HG02840 (cell line): ENCODE results near the gene ISOC2.
"Not testable (repeated sequence)": the region's sequence is repeated elsewhere in the genome, so short reads cannot be mapped to it uniquely, and the experiment has no call there.

ENCODE experiments used
- ATAC-seq: cut with Tn5 transposase; IDR thresholded peaks from one replicate; pipeline ENCODE4 v1.9.1; 2021; ENCODE audit warnings: mild to moderate bottlenecking, moderate library complexity, moderate number of reproducible peaks; ENCODE audit not compliant: unreplicated experiment, low FRiP score

Gene ISOC2

DNA sequence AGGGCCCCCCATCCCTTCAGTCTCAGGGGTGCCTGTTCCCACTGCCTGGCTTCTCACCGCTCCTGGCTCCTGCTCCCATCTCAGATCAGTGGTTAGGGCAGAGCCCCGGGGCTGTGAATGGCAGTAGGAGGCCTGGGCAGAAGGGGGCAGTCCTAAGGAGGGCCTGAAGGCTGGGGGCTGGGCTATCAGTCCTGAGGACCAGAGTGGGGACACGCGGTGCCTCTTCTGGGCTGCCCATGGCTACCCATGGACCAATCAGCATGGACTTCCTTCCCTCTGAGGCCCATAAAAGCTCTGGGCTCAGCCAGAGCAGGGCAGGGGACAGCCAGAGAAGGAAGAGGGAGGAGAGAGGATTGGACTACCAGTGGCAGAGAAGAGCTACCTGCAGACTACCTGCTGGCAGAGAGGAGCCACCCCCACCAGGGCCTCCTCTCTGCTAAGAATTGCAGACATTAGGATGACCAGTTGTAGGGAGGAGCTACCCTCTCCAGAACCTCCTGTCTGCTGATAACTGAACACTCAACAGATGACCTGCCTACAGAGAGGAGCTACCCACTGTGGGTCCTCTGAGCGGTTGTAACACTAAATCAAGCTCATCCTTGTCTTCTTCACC, 41.7 kb downstream of the ISOC2 start:
- no peak for ATAC-seq

DNA sequence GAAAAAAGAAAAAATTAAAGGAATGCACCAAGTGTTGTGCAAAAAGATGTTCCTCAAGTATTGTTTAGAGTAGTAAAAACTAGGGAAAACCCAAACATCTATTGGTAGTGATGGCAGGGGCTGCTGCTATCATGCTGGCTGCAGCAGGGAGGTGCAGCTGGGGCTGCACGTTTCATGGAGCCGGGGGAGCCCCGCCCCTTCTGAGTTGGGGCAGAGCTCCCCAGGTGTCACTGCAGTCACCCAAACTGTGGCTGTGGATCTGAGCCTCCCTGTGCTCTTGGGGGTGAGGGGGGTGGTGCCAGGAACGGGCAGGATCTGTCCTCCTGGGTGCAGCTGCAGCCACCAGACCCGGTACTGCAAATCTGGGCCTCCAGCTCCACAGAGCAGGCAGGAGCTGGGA, 42.3 kb downstream of the ISOC2 start:
- ATAC-seq = no peak

DNA sequence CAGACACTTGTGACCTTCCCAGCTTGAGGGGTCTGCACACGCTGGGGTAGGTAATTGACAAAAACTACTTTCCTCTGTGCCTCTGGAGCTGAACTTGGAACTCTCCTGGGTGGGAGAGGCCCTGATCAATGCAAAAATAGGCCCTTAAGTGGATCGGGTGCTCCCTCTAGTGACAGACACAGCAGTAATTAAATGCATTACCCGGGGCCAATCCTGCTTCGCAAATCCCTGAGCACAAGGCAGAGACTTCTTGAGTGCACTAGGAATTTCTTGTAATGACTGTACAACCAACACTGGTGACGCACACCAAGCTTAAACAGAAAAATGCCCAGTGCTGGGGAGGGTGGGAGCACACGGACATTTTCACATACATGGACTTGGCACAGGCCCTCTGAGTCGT, 43.3 kb downstream of the ISOC2 start:
- ATAC-seq = no peak

DNA sequence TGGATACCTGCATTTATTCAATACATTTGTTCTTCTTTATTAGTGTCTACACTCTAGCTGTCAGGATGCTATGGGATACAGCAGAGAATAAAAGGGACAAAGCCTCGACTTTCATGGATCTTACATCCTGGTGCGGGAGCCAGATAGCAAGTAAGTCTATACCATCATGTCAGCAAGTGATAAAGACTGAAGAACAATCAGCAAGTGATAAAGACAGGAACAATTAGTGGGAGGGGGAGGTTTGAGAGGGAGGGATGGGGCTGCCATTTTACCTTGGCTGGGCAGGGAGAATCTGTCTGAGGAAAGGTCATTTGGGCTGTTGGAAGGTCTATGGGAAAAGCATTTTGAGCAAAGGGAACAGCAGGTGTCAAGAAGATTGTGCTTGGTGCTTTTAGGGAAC, 51.3 kb downstream of the ISOC2 start:
- ATAC-seq = no peak

DNA sequence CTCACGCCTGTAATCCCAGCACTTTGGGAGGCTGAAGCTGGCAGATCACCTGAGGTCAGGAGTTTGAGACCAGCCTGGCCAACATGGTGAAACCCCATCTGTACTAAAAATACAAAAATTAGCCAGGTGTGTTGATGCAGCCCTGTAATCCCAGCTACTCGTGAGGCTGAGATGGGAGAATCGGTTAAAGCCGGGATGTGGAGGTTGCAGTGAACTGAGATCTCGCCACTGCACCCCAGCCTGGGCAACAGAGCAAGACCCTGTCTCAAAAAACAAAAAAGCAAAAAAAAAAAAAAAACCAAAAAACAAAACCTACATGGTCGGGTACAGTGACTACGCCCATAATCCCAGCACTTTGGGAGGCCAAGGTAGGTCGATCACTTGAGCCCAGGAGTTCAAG, 52.3 kb downstream of the ISOC2 start:
- not testable (repeated sequence) for ATAC-seq

DNA sequence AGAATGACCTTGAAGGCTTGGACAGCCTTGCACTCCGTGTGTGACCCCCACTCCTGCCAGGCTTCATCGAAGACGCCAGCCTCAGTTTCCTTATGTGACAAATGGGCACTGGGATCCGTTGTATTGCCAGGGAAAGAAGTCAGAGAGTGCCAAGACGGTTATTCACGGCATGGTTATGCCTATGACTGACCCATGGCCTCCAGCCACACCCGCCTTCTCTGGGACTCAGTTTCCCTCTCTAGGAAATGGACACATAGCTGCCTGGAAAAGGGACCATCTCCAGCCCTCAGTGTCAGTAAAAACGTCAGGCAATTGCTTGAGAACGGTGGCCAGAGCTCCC, 52.9 kb downstream of the ISOC2 start:
- no peak for ATAC-seq

DNA sequence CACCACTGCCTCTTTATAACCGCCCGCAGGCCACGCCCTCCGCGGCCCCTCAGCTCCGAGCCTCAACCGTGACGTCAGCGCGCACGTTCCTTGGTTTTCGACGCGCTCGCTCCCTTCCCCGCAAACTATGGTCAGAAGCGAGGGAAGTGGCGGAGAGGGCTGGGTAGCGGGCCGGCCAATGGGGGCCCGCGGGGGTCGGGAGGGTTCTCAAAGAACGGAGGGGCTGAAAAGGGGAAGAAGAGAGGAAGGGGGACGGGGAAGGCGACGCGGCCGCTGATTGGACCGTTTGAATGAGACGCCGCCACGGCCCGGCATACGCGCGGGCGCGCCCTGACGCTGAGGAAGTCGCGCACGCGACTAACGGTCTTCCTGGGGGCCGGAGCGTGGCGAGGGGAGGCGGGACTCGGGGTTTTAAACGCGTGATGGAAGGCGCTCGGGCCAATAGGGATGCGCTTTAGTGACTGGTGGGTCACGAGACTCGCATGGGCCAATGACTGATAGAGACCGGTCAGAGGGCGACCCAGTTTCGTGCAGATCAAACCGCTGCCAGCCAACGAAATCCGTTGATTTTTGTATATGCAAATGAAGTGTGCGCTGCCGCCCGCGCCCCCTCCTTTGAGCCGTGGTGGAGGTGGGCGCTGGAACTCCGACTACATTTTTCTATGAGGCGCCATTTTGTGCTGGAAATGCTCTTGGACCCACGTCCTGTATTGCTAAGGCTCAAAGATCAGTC, 53.5 kb downstream of the ISOC2 start:
- ATAC-seq = peak; percentile 82

DNA sequence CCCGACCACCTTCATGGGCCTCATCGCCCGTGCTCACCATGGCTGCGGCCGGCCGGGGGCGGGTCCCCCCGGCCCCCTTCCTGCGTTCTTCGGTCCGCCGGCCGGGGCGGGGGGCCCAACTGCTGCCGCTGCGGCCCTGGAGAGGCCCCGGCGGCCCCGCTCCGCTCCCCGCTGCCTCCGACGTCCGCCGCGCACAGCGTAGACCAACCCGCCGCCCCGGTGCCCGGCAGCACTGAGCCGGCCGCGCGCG, 54.0 kb downstream of the ISOC2 start, which contains the start of gene UBE2S:
Gene UBE2S (minus strand): TSS at position 239 of the 250 bp plus-strand sequence. CDS start 199 bp downstream, at position 40.
- peak; percentile 20 for ATAC-seq

DNA sequence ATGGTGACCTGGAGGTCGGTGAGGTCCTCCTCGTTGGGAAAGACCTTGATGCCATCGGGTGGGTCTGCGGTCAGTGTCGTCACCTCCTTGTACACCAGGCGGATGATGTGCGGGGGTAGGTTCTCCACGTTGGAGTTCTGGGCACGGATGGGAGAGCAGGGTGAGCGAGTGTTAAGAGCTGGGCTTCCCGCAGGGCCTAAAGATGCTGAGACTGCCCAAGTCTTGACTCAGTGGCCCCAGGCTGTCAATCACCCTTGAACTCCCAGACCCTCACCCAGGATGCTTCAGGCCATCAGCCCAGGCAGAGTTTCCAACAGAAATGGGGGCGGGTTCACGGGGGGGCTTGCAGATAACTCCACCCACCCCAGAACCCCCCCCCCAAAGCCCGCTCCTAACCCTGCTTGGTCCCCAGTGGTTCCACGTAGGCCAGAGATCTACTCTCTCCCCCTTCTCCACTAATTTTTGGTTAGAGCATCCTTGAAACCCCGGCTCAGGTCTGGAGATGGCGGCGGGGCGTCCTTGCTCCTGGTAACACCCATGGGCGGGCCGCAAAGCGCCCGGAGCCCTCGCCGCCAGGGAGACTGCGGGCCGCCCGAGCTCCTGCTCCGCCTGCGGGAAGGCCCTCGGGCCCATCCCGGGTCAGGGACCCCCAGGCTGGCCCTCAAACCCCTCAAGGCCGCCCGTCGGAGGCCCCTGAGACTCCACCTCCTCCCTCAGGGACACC, 54.5 kb downstream of the ISOC2 start:
- no peak for ATAC-seq

DNA sequence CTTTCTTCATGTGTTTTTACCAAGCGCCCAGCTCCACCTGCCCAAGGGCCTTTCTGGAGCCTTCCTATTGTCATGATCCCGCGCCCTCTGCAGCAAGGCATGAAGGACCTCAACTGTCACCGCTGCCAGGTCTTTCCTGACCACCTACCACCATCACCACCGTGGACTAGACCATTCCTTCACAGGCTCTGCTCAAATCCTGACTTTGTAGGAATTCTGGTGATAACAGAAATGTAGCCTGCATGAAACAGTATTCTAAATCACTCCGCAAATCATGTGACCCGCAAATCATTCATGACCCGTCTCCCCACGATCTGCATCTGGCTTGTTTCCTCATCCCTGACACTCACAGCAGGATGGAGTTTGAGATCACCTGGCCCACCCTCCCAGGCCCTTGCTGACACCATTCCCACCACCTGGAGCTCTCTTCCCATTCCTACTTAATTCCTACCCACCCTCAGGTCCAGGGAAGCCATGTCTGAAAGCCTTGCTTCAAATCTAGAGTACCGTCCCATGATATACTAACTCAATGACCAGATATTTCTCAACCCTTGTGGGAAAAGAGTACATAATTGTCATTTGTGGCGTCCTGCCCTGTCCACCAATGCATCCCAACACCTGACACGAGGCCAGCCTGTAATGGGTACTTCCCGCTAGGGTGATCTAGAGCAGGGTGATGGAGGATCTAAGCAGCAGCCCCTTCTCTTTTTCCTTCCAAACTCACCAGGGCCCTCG, 55.2 kb downstream of the ISOC2 start:
- ATAC-seq = no peak

DNA sequence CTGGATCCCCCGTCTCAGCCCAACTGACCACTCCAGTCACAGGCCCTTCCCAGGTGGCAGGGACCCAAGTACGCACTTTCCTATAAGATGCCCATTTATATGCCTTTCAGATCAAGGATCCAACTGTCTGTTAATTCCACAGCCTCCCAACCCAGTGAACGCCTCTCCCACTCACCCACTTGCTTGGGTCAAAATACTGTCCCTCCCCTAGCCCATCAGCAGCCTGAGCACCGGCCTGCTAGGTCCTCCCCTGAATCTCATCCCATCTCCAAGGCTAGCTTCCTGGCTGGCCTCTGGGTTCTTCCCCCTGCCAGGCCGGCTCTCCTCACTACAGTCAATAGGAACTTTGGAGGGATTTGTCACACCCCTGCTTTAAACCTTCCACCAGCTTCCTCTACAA, 55.8 kb downstream of the ISOC2 start:
- ATAC-seq = no peak
